EH (cell line): Measurements from ENCODE around the gene RHOA.
"Not testable (repeated sequence)": the region's sequence is repeated elsewhere in the genome, so short reads cannot be mapped to it uniquely, and the experiment has no call there.

ENCODE experiments used
- DNase-seq: peaks from one replicate; pipeline ENCODE4 v3.0.0-alpha.2; 2015; ENCODE audit warnings: low read depth

Gene RHOA

DNA sequence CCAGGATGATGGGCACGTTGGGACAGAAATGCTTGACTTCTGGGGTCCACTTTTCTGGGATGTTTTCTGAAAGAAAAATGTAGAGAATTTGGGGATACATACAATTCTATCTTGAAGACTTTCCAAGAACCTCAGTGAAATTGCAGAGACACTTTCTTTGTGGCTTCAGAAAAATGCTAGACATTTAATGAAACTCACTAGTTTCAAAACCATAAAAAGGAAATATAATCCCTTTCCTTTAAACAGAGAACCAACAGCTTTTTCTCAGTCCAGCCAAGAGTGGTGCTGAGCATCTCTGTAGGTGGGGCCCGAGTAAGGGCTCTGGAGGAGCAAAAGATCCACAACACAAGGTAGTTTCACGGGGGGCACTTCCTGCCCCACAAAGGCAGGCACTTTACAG, 49.2 kb downstream of the RHOA start:
- peak; percentile 79 for DNase-seq

DNA sequence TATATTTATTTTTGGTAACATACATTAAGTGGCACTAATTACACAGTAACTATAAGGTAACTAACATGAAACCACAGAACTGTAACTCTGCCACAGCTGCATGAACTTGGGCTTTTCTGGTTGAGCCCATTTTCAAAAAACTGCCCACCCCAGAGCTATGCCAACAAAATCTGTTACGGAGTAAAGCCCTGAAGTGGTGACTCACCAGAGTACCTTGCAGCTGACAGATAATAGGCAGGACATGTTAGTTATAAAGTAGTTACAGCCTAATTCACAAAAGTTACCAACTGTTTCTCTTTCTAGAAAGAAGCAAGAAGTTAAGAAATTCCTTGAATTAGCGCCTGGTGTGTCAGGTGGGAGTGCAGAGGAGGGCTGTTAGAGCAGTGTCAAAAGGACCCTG, 52.2 kb downstream of the RHOA start:
- peak; percentile 62 for DNase-seq

DNA sequence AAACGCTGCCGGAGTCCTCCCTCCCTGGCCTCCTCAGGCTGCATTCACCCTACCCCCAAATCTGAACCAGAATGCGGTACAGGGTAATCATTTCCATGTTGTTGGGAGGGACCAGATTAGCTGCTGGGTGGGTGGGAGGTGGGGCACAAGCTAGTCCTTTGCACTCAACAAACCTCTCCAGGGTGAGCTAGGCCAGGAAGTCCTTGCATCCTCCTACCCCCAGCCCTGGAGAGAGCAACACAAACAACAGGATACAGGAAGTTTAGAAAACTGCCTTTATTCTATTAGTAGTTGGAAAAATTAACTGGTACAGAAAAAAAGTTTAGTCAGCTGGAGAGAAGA, 52.9 kb downstream of the RHOA start:
- no peak for DNase-seq

DNA sequence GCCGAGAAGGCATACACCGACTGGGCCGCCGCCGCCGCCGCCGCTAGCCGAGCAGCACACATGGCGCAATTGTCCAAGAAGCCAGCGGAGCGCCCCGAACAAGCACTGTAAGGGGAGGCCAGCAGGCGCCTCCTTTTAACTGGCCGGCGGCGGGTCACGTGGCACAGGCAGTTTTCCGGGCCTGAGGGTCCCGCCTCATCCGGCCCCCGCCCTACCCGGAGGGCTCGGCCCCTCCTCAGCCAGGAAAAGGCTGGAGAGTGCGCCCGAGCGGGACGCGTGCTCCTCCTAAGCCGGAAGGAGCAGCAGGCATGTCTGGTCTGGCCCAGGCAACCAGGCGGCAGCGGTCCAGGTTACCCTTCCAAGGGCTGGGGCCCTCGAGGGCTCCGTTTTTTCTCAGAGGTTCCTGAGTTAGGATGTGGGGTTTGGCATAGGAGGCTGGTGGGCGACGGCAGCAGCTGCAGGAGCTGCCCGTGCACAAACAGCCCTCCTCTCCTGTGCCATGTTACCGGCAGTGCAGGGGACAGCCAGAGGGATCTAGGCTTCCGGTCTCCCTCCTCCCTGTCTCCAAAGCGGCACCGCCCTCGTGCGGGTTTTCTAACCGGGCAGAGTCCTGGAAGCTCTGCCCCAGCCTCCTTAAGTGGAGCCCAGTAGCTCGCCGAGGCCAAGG, 53.4 kb downstream of the RHOA start, which contains the start of gene GPX1:
GPX1 (minus strand) TSS at position 137 of the 667 bp plus-strand sequence; CDS start at position 62, 75 bp downstream.
- peak; percentile 97 for DNase-seq

DNA sequence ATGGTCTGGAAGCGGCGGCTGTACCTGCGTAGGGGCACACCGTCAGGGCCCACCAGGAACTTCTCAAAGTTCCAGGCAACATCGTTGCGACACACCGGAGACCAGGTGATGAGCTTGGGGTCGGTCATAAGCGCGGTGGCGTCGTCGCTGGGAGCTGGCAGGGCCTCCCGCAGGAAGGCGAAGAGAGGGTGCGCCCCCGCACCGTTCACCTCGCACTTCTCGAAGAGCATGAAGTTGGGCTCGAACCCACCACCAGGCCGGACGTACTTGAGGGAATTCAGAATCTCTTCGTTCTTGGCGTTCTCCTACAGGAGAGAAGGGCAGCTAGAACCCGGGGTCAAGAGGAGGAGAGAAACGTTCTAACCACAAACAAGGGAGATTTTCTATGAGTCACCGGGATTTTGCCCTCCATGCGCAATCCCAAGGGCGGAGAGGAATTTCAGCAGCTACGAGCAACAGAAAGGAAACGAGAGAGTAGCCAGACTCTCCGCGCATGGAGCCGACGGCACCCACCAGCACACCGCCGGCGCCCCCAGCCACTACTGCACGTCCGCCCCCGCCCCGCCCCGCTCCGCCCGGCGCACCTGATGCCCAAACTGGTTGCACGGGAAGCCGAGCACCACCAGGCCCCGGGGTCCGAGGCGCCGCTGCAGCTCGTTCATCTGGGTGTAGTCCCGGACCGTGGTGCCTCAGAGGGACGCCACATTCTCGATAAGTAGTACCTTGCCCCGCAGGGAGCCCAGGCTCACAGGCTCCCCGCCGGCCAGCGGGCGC, 54.1 kb downstream of the RHOA start:
- DNase-seq, result peak; percentile 95

- DNase-seq, result not testable (repeated sequence)
Measured at GRCh38 chr3:49357095-49357442, 54.7 kb downstream of the RHOA start.

DNA sequence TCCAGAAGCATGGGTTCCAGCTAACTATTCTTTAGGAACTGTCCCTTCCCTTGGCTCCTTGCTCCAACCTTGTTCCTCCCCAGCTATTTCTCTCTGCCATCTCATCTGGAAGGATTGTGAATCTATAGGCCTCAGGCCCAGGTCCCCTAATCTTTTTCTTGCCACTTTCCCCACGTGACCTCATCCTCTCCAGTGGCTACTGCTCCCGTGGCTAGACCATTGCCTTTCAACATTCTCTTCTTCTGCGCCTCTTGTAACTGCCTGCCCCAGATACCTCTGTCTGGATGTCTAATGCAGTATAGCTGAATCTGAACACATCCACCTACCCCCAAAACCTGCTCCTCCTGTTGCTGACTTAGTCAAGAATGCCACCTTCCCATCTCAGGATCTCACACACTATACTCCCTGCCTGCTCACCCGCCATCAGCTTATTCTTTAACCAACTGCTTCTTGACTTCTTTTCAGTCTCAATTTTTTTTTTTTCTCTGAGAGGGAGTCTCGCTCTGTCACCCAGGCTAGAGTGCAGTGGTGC, 58.8 kb downstream of the RHOA start:
- DNase-seq, result peak; percentile 21

GRCh38 chr3:49352281-49352680, 59.5 kb downstream of the RHOA start:
- DNase-seq, result peak; percentile 13

DNA sequence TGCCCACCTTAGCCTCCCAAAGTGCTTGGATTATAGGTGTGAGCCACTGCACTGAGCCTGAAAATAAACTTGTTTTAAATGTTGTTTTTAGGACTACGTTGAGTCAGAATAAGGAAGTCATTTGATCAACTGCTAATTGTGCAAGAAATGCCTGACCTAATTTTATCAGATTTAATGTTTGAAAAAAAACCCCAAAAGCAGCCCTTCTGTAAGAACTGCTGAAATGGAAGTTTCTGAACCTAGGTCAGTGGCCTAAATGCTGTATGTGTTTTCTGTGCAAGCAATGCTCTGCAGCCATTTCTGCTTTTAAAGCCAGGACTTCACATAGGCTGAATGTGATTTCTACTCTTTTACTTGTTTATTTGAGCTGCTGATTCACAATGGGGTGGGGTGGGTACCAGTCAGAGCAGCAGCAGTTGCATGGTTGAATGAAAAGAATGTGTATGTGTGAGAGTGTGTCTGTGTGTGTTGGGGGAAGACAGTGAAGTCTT, 60.2 kb downstream of the RHOA start:
- DNase-seq, result peak; percentile 93

GRCh38 chr3:49349348-49350114, 62.2 kb downstream of the RHOA start:
- DNase-seq, result no peak

GRCh38 chr3:49348361-49348760, 63.4 kb downstream of the RHOA start:
- DNase-seq, result not testable (repeated sequence)

- DNase-seq, result peak; percentile 66
Measured at GRCh38 chr3:49346797-49347251, 65.0 kb downstream of the RHOA start.

- no peak for DNase-seq
Measured at GRCh38 chr3:49343163-49343562, 68.6 kb downstream of the RHOA start.

- no peak for DNase-seq
Measured at GRCh38 chr3:49341996-49342395, 69.8 kb downstream of the RHOA start.

GRCh38 chr3:49339941-49340800, 71.6 kb downstream of the RHOA start, which contains the start of gene USP4:
Gene USP4 (minus strand): TSS chr3:49340053. CDS start chr3:49340024, 29 bp downstream.
- DNase-seq, result peak; percentile 90

GRCh38 chr3:49339581-49339940, 72.2 kb downstream of the RHOA start:
- no peak for DNase-seq

- no peak for DNase-seq
Measured at GRCh38 chr3:49333916-49334633, 77.7 kb downstream of the RHOA start.

DNA sequence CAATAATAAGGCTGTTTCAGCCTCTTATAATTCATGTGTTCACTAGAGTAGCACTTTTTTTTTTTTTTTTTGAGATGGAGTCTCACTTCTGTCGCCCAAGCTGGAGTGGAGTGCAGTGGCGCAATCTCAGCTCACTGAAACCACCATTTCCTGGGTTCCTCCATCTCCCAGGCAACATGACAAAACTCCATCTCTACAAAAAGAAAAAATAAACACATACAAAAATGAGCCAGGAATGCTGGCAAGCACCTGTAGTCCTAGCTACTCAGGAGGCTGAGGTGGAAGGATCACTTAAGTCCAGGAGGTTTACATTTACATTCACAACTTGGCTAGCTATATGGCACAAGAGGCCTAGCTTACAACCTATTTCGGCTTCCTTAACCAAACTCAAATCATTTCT, 78.7 kb downstream of the RHOA start:
- peak; percentile 48 for DNase-seq

- no peak for DNase-seq
Measured at GRCh38 chr3:49329186-49329585, 82.6 kb downstream of the RHOA start.

GRCh38 chr3:49328350-49328749, 83.4 kb downstream of the RHOA start:
- DNase-seq, result not testable (repeated sequence)

- peak; percentile 24 for DNase-seq
Measured at GRCh38 chr3:49327485-49327884, 84.3 kb downstream of the RHOA start.
